Measurements from ENCODE around the gene PDGFRB.

GRCh38 chr5:150068071-150068470 lies 87.6 kb downstream of the PDGFRB start:
- TF ChIP-seq CEBPB (IDR thresholded peaks at IDR 0.05) (no peak), ELK1 (IDR thresholded peaks at IDR 0.05; ENCODE audit: low read depth, low read length) (no peak)

Measured in A549 (cell line).